ENCODE results near the gene PLA2G4F. TPM values are rescaled to one million over a fixed set of nuclear protein-coding genes. Genes with fewer than 3 reads are reported as not detected.

The PLA2G4F gene
- polyA plus RNA-seq, 1 experiment = not detected

DNA sequence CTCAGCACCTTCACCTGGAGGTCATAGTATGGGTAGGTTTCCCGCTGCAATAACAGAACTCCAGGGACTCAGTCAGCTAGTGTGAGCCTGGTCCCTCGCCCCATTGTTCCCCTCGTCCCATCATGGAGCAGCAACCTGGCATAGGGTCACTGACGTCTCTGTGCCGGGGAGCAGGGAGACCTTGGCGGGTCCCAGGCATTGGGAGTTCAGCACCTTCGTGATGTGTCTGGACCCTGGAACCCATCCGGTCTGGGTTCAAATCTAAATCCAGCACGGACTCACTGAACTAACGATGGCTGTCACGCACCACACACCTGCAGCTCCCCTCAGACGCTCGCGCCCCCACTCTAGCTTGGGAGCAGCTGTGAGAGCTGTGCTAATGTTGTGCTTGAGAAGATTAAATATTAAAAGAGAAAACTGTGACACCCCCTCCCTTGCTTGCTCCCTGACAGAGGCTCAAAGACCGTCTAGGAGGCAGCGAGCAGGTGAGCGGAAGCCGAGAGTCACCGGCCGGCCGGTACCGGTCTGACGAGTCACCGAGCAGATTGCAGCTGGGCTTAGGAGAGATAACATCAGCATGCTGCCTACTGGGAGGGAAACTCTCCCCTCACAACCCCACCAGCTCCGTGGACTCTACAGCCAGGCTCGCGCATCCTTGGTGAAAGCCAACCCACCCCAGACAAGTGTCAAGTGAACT, 742 bp downstream of the PLA2G4F start:
- ChIA-PET CTCF (interaction anchor here (1.0 to 1.7 kb wide), 3 partner anchors 8 to 18 kb away, joined by 3 to 4 read pairs (median 3); no protein-coding TSS in a partner anchor), POLR2A (no interaction called here)
- Histone ChIP-seq H3K4me3 (ENCODE audit: low read depth, low read length) (no peak overlapping the region), H3K36me3 (ENCODE audit: control insufficient read depth, insufficient read depth, low read length) (peaks cover 13% of the 10 kb centered on the region), H3K27me3 (ENCODE audit: control insufficient read depth, insufficient read depth, low read length) (no peaks in the 10 kb centered on the region)
- TF ChIP-seq, protein P1, sequence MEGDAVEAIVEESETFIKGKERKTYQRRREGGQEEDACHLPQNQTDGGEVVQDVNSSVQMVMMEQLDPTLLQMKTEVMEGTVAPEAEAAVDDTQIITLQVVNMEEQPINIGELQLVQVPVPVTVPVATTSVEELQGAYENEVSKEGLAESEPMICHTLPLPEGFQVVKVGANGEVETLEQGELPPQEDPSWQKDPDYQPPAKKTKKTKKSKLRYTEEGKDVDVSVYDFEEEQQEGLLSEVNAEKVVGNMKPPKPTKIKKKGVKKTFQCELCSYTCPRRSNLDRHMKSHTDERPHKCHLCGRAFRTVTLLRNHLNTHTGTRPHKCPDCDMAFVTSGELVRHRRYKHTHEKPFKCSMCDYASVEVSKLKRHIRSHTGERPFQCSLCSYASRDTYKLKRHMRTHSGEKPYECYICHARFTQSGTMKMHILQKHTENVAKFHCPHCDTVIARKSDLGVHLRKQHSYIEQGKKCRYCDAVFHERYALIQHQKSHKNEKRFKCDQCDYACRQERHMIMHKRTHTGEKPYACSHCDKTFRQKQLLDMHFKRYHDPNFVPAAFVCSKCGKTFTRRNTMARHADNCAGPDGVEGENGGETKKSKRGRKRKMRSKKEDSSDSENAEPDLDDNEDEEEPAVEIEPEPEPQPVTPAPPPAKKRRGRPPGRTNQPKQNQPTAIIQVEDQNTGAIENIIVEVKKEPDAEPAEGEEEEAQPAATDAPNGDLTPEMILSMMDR (IDR thresholded peaks at IDR 0.05; ENCODE audit: insufficient read depth, low read depth, low read length) = no peak
- DNase-seq (ENCODE audit: low read depth) = no peak

GRCh38 chr15:42154956-42155355, 1.5 kb downstream of the PLA2G4F start:
- no peak for DNase-seq (ENCODE audit: low read depth)
- CTCF ChIA-PET = interaction anchor here (1.6 kb wide), 1 partner anchor 166 kb away, joined by 3 read pairs; no protein-coding TSS in a partner anchor
- H3K27me3 ChIP-seq (ENCODE audit: control insufficient read depth, insufficient read depth, low read length) = no peaks in the 10 kb centered on the region; the same call in 1 of the 2 replicates
- POLR2A ChIA-PET = no interaction called here
- peaks cover 9% of the 10 kb centered on the region for H3K36me3 ChIP-seq (ENCODE audit: control insufficient read depth, insufficient read depth, low read length)
- TF ChIP-seq, protein P1 (IDR thresholded peaks at IDR 0.05; ENCODE audit: insufficient read depth, low read depth, low read length) = no peak
- no peak overlapping the region for H3K4me3 ChIP-seq (ENCODE audit: low read depth, low read length)

DNA sequence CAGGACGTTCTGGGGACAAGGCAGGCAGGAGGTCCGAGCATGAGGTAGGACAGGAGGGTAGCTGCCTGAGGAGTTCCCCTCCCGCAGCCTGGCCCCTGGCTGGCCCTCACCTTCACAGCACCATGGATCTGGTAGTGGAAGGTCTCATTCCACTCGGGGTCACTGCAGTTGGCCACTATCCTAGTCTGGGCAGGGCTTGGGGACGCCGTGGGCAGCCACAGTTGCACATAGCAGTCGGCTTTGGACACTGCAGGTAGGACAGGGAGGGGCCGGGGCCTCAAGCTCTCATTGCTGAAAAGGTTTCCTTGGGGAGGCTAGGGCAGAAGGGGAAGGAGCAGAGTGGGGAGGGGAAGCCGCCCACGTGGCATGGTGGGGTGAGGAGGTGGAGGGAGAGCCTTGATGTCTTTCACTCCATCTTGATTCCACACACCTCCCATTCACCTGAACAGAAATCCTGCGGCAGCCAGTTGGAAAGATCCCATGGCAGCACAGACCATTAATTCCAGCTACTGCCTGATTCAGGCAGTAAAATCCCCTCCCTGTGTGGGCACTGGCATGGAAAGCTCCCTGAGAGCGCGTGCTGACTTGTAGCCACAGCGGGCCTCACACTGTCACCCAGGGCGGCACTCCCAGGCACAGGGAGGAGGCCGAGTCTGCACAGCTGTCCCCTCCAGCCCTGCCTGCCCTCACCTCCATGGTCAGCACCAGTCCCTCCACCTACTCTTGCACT, 2.1 kb downstream of the PLA2G4F start:
- no peak overlapping the region for H3K4me3 ChIP-seq (ENCODE audit: low read depth, low read length)
- H3K27me3 ChIP-seq (ENCODE audit: control insufficient read depth, insufficient read depth, low read length) = no peaks in the 10 kb centered on the region; the same call in 1 of the 2 replicates
- ChIA-PET CTCF (interaction anchor here (0.8 to 2.2 kb wide), 3 partner anchors 8 to 165 kb away, joined by 3 to 12 read pairs (median 4); no protein-coding TSS in a partner anchor), POLR2A (no interaction called here)
- TF ChIP-seq, protein P1 (IDR thresholded peaks at IDR 0.05; ENCODE audit: insufficient read depth, low read depth, low read length) = no peak
- DNase-seq (ENCODE audit: low read depth) = no peak
- peaks cover 4% of the 10 kb centered on the region for H3K36me3 ChIP-seq (ENCODE audit: control insufficient read depth, insufficient read depth, low read length)

- DNase-seq (ENCODE audit: low read depth) = no peak
- TF ChIP-seq, protein P1 (IDR thresholded peaks at IDR 0.05; ENCODE audit: insufficient read depth, low read depth, low read length) = no peak
- H3K27me3 ChIP-seq (ENCODE audit: control insufficient read depth, insufficient read depth, low read length) = no peaks in the 10 kb centered on the region; the same call in 1 of the 2 replicates
- no peak overlapping the region for H3K4me3 ChIP-seq (ENCODE audit: low read depth, low read length)
- ChIA-PET CTCF (interaction anchor here (0.8 to 2.2 kb wide), 3 partner anchors 8 to 165 kb away, joined by 3 to 12 read pairs (median 4); no protein-coding TSS in a partner anchor), POLR2A (no interaction called here)
- H3K36me3 ChIP-seq (ENCODE audit: control insufficient read depth, insufficient read depth, low read length) = no peaks in the 10 kb centered on the region
Measured at GRCh38 chr15:42153874-42154211, 2.6 kb downstream of the PLA2G4F start.

Data from BJ (cell line).